ENCODE results near the gene LDHAL6B.

Gene LDHAL6B

GRCh38 chr15:59171067-59171397 is 35.6 kb upstream of the LDHAL6B start:
- Histone ChIP-seq H3K79me2 (ENCODE audit: insufficient read depth, low read depth) (no peaks in the 10 kb centered on the region), H3K4me1 (ENCODE audit: low read depth, poor library complexity, severe bottlenecking) (no peaks in the 10 kb centered on the region), H3K4me2 (no peak overlapping the region), H3K4me3 (IDR thresholded peaks at IDR 0.05; ENCODE audit: insufficient read depth, low read depth, low read length) (no peak overlapping the region), H3K36me3 (ENCODE audit: insufficient read depth) (no peaks in the 10 kb centered on the region), H3K27me3 (ENCODE audit: insufficient read depth, low read depth) (no peaks in the 10 kb centered on the region), H2AFZ (ENCODE audit: low read depth) (no peak overlapping the region), H4K20me1 (ENCODE audit: insufficient read depth) (no peaks in the 10 kb centered on the region), H3K27ac (no peak overlapping the region), H3K9ac (no peak overlapping the region)
- TF ChIP-seq, protein P1, sequence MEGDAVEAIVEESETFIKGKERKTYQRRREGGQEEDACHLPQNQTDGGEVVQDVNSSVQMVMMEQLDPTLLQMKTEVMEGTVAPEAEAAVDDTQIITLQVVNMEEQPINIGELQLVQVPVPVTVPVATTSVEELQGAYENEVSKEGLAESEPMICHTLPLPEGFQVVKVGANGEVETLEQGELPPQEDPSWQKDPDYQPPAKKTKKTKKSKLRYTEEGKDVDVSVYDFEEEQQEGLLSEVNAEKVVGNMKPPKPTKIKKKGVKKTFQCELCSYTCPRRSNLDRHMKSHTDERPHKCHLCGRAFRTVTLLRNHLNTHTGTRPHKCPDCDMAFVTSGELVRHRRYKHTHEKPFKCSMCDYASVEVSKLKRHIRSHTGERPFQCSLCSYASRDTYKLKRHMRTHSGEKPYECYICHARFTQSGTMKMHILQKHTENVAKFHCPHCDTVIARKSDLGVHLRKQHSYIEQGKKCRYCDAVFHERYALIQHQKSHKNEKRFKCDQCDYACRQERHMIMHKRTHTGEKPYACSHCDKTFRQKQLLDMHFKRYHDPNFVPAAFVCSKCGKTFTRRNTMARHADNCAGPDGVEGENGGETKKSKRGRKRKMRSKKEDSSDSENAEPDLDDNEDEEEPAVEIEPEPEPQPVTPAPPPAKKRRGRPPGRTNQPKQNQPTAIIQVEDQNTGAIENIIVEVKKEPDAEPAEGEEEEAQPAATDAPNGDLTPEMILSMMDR (conservative IDR thresholded peaks at IDR 0.05; ENCODE audit: low read depth, low read length) = no peak

DNA sequence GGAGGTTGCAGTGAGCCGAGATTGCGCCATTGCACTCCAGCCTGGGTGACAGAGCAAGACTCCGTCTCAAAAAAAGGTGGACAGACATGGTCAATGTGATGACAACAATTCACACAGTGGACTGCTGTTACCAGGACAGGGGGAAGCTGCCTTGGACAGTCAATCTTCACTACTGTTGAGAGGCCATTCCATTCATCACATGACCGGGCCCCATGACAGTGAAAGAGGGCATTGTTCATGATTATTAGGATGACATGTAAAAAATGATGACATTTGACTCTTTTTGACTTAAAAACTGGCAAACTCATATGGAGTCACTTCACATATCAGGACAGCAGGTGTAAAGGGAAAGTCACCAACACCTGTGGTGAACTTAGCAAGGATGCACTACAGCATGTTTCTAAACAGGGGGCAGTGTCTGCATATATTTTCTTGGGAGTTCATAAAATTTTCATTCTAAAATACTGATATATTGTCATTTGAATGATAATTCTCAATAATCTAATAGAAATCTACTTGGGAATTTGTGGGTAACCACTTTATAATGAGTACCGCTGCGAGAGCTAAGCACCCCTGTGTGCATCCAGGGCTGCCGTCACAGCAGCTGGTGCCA is 34.2 kb upstream of the LDHAL6B start:
- no peaks in the 10 kb centered on the region for H3K36me3 ChIP-seq (ENCODE audit: insufficient read depth)
- no peaks in the 10 kb centered on the region for H3K27me3 ChIP-seq (ENCODE audit: insufficient read depth, low read depth)
- no peak overlapping the region for H3K27ac ChIP-seq
- no peak overlapping the region for H3K4me3 ChIP-seq (IDR thresholded peaks at IDR 0.05; ENCODE audit: insufficient read depth, low read depth, low read length)
- H3K9ac ChIP-seq = no peak overlapping the region
- no peak overlapping the region for H2AFZ ChIP-seq (ENCODE audit: low read depth)
- H3K4me2 ChIP-seq = no peak overlapping the region
- no peaks in the 10 kb centered on the region for H3K4me1 ChIP-seq (ENCODE audit: low read depth, poor library complexity, severe bottlenecking)
- H3K79me2 ChIP-seq (ENCODE audit: insufficient read depth, low read depth) = no peaks in the 10 kb centered on the region
- no peaks in the 10 kb centered on the region for H4K20me1 ChIP-seq (ENCODE audit: insufficient read depth)
- TF ChIP-seq, protein P1 (conservative IDR thresholded peaks at IDR 0.05; ENCODE audit: low read depth, low read length) = peak; percentile 20; the same call in 1 of the 2 replicates

DNA sequence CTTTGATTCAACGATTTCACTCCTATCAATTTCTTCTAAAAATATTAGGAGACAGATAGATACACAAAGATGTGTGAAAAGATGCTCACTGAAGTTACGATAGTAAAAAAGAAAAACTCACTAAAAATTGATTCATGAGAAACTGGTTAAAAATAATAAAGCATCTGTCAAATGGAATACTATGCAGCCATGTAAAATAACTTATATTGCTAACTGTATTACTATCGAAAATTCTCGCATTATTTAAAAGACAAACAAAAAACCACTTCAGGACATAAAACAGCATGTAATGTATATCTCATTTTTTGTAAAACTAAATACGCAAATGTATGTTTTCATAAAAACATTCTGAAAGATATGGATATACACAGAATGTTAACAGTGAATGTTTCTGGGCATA is 33.4 kb upstream of the LDHAL6B start:
- Histone ChIP-seq H3K36me3 (ENCODE audit: insufficient read depth) (no peaks in the 10 kb centered on the region), H3K27ac (no peak overlapping the region), H3K4me2 (no peak overlapping the region), H3K4me1 (ENCODE audit: low read depth, poor library complexity, severe bottlenecking) (no peaks in the 10 kb centered on the region), H2AFZ (ENCODE audit: low read depth) (no peak overlapping the region), H3K27me3 (ENCODE audit: insufficient read depth, low read depth) (no peaks in the 10 kb centered on the region), H3K4me3 (IDR thresholded peaks at IDR 0.05; ENCODE audit: insufficient read depth, low read depth, low read length) (no peak overlapping the region), H3K79me2 (ENCODE audit: insufficient read depth, low read depth) (no peaks in the 10 kb centered on the region), H3K9ac (no peak overlapping the region), H4K20me1 (ENCODE audit: insufficient read depth) (no peaks in the 10 kb centered on the region)
- TF ChIP-seq, protein P1 (conservative IDR thresholded peaks at IDR 0.05; ENCODE audit: low read depth, low read length) = no peak

GRCh38 chr15:59174151-59174834 is 32.4 kb upstream of the LDHAL6B start:
- TF ChIP-seq, protein P1 (conservative IDR thresholded peaks at IDR 0.05; ENCODE audit: low read depth, low read length) = no peak
- H3K79me2 ChIP-seq (ENCODE audit: insufficient read depth, low read depth) = no peaks in the 10 kb centered on the region
- no peak overlapping the region for H3K27ac ChIP-seq
- no peaks in the 10 kb centered on the region for H4K20me1 ChIP-seq (ENCODE audit: insufficient read depth)
- H3K4me3 ChIP-seq (IDR thresholded peaks at IDR 0.05; ENCODE audit: insufficient read depth, low read depth, low read length) = no peak overlapping the region
- no peak overlapping the region for H3K4me2 ChIP-seq
- no peak overlapping the region for H3K9ac ChIP-seq
- H3K27me3 ChIP-seq (ENCODE audit: insufficient read depth, low read depth) = no peaks in the 10 kb centered on the region
- no peaks in the 10 kb centered on the region for H3K36me3 ChIP-seq (ENCODE audit: insufficient read depth)
- no peaks in the 10 kb centered on the region for H3K4me1 ChIP-seq (ENCODE audit: low read depth, poor library complexity, severe bottlenecking)
- H2AFZ ChIP-seq (ENCODE audit: low read depth) = no peak overlapping the region
